ENCODE data around the gene DLG2. TPM values are rescaled to one million over a fixed set of nuclear protein-coding genes. Genes with fewer than 3 reads are reported as not detected.

DLG2 gene
- total RNA-seq, 4 donors from 2014 or later, result 11.0 to 34.2 (median 19.8) TPM

DNA sequence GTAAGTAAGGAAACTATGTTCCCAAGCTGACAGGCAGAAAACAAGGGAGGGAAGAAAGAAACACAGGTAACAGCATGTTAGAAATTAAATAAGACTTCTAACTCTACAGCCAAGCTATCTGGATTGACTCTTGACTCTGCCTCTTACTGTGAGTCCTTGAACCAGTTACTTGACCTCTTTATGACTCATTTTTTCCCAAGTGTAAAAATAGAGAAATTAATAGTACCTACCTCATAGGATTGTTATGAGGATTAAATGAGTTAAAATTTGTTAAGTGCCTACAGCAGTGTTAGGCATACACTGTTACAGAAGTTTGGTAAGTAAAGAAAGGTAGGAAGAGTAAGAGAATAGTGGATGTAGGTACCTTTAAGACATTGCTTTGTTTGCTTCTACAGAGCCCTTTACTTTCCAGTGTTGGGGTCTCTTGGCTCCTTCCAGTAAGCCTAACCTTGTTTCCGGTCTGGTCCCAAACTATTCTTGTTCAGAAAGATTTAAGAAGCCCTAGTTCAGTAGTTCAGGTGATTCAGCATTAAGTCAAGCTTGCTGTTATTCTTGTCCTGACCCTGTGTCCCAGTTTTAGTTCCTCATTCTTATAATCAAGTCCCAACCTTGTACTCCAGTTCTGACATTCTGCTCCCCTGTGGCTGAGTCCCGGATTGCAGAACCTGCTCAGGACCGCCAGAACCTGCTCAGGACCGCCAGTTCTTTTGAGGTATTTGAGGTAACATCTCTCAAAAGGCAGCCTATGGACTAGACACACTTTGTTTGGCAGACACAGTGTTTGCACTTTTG is 1377.6 kb downstream of the DLG2 start:
- Histone ChIP-seq H3K4me1 (peaks cover 0 to 26% (median 0%) of the 10 kb centered on the region in 3 donors), H3K27me3 (no peaks in the 10 kb centered on the region), H3K36me3 (no peaks in the 10 kb centered on the region), H3K4me3 (no peak overlapping the region), H3K9me3 (no peaks in the 10 kb centered on the region), H3K27ac (peak overlapping the region in 1 of 4 donors; percentile 32)
- WGBS, 2 donors (ENCODE audit: low coverage in 1 of 2), result 72 to 81% methylated on average over 4 of the region's 4 CpGs
- ATAC-seq, result peak; percentile 43
- TF ChIP-seq EP300 (IDR thresholded peaks at IDR 0.05) (no peak), POLR2A (IDR thresholded peaks at IDR 0.05) (no peak), POLR2AphosphoS5 (IDR thresholded peaks at IDR 0.05) (no peak)
- TF ChIP-seq, protein P1, sequence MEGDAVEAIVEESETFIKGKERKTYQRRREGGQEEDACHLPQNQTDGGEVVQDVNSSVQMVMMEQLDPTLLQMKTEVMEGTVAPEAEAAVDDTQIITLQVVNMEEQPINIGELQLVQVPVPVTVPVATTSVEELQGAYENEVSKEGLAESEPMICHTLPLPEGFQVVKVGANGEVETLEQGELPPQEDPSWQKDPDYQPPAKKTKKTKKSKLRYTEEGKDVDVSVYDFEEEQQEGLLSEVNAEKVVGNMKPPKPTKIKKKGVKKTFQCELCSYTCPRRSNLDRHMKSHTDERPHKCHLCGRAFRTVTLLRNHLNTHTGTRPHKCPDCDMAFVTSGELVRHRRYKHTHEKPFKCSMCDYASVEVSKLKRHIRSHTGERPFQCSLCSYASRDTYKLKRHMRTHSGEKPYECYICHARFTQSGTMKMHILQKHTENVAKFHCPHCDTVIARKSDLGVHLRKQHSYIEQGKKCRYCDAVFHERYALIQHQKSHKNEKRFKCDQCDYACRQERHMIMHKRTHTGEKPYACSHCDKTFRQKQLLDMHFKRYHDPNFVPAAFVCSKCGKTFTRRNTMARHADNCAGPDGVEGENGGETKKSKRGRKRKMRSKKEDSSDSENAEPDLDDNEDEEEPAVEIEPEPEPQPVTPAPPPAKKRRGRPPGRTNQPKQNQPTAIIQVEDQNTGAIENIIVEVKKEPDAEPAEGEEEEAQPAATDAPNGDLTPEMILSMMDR (IDR thresholded peaks at IDR 0.05), result no peak

GRCh38 chr11:84247926-84248325 is 1379.2 kb downstream of the DLG2 start:
- 45 to 55% methylated on average over 4 of the region's 4 CpGs for whole genome bisulfite sequencing, 2 donors (ENCODE audit: low coverage in 1 of 2)
- Histone ChIP-seq H3K27me3 (no peaks in the 10 kb centered on the region), H3K27ac (no peak overlapping the region), H3K4me3 (no peak overlapping the region), H3K36me3 (no peaks in the 10 kb centered on the region), H3K4me1 (peaks cover 0 to 19% (median 0%) of the 10 kb centered on the region in 3 donors), H3K9me3 (no peaks in the 10 kb centered on the region)
- TF ChIP-seq POLR2AphosphoS5 (IDR thresholded peaks at IDR 0.05) (no peak), POLR2A (IDR thresholded peaks at IDR 0.05) (no peak), EP300 (IDR thresholded peaks at IDR 0.05) (no peak)
- TF ChIP-seq, protein P1 (IDR thresholded peaks at IDR 0.05), result no peak
- ATAC-seq, result no peak

- no peak for TF ChIP-seq POLR2A (IDR thresholded peaks at IDR 0.05)
- no peak for TF ChIP-seq EP300 (IDR thresholded peaks at IDR 0.05)
- TF ChIP-seq POLR2AphosphoS5 (IDR thresholded peaks at IDR 0.05), result no peak
- TF ChIP-seq, protein P1 (IDR thresholded peaks at IDR 0.05), result no peak
- Histone ChIP-seq H3K4me1 (peaks cover 0 to 19% (median 0%) of the 10 kb centered on the region in 3 donors), H3K27me3 (no peaks in the 10 kb centered on the region), H3K9me3 (no peaks in the 10 kb centered on the region), H3K4me3 (no peak overlapping the region), H3K27ac (no peak overlapping the region), H3K36me3 (no peaks in the 10 kb centered on the region)
- 78 to 100% methylated on average over 1 of the region's 1 CpG for WGBS, 2 donors (ENCODE audit: low coverage in 1 of 2)
- ATAC-seq, result no peak
Measured at GRCh38 chr11:84247129-84247528, 1380.0 kb downstream of the DLG2 start.

GRCh38 chr11:84243629-84244263 is 1383.4 kb downstream of the DLG2 start:
- ATAC-seq, result no peak
- no peaks in the 10 kb centered on the region for H3K27me3 ChIP-seq
- H3K27ac ChIP-seq, result no peak overlapping the region
- TF ChIP-seq, protein P1 (IDR thresholded peaks at IDR 0.05), result no peak
- no peak for TF ChIP-seq POLR2A (IDR thresholded peaks at IDR 0.05)
- no peak for TF ChIP-seq EP300 (IDR thresholded peaks at IDR 0.05)
- TF ChIP-seq POLR2AphosphoS5 (IDR thresholded peaks at IDR 0.05), result no peak
- H3K9me3 ChIP-seq, result no peaks in the 10 kb centered on the region
- H3K36me3 ChIP-seq, result no peaks in the 10 kb centered on the region
- H3K4me3 ChIP-seq, result no peak overlapping the region
- H3K4me1 ChIP-seq, result peaks cover 0 to 12% (median 0%) of the 10 kb centered on the region in 3 donors
- WGBS, 2 donors (ENCODE audit: low coverage in 1 of 2), result 88 to 100% methylated on average over 2 to 3 of the region's 3 CpGs
